AG04450 (cell line): ENCODE measurements around the gene GOLGA6L7. TPM values are rescaled to one million over a fixed set of nuclear protein-coding genes. Genes with fewer than 3 reads are reported as not detected.
"Not testable (repeated sequence)": the region's sequence is repeated elsewhere in the genome, so short reads cannot be mapped to it uniquely, and the experiment has no call there.

Source experiments
- CTCF ChIA-PET: fragments of 300-600, 350-600 bp; formaldehyde crosslinking; extraction: SDS; loops from one replicate; lab custom pipeline; 2022; ENCODE audit warnings: antibody characterized with exemption, inconsistent platforms; lab: Charles Lee
- POLR2A ChIA-PET: fragments of 350-600 bp; formaldehyde crosslinking; extraction: SDS; loops from one replicate; lab custom pipeline; 2021; ENCODE audit warnings: antibody characterized with exemption, inconsistent platforms; lab: Yijun Ruan, JAX
- DNase-seq: peaks from one replicate; pipeline ENCODE4 v3.0.0-alpha.2; 2011; ENCODE audit warnings: low read depth, low spot score
- H3K27ac ChIP-seq: one replicate; pipeline ENCODE4 v1.5.1; 2012; ENCODE audit warnings: low read depth, low read length, control low read depth
- H3K27me3 ChIP-seq: one replicate; pipeline ENCODE4 v1.6.0; 2012; ENCODE audit warnings: low read length; ENCODE audit not compliant: control insufficient read depth, insufficient read depth
- H3K4me3 ChIP-seq: 2 replicates; pipeline ENCODE4 v1.5.1; 2011; ENCODE audit warnings: mild to moderate bottlenecking, low read depth, low read length, control low read depth
- H3K9me3 ChIP-seq: 2 replicates; pipeline ENCODE4 v1.5.1; 2012; ENCODE audit warnings: low read length; ENCODE audit not compliant: control insufficient read depth, insufficient read depth
- polyA plus RNA-seq: library from polyadenylated mRNA; depleted of rRNA; stranded (reverse); fragments of >200 nt; gene quantifications from 2 replicates; pipeline ENCODE4 v1.2.3, GENCODE V29; 2011; rRNA removed

The GOLGA6L7 gene
- polyA plus RNA-seq, 1 experiment: not detected

GRCh38 chr15:28814059-28814458 lies 34.4 kb downstream of the GOLGA6L7 start:
- H3K27ac ChIP-seq, DNase-seq, H3K9me3 ChIP-seq, H3K4me3 ChIP-seq, POLR2A ChIA-PET, H3K27me3 ChIP-seq, CTCF ChIA-PET: not testable (repeated sequence)

DNA sequence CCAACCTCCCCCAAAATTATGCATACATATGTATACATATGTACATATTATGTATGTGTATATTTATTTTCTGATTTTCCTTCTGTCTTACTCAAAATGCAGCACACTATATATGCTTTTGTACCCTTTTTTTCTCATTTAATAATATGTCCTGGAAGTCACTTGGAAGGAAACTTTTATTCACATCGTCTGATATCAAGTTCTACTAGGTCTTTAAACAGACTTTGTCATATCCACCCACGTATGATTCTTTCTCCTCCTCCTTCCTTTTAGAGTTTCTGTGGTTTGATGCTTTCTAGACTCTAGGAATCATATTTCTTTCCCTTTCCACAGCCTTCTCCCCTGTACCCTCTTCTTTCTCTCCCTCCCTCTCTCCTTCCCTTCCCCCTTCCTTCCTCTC lies 35.1 kb downstream of the GOLGA6L7 start:
- H3K27me3 ChIP-seq, POLR2A ChIA-PET, H3K9me3 ChIP-seq, H3K27ac ChIP-seq, DNase-seq, H3K4me3 ChIP-seq, CTCF ChIA-PET: not testable (repeated sequence)

DNA sequence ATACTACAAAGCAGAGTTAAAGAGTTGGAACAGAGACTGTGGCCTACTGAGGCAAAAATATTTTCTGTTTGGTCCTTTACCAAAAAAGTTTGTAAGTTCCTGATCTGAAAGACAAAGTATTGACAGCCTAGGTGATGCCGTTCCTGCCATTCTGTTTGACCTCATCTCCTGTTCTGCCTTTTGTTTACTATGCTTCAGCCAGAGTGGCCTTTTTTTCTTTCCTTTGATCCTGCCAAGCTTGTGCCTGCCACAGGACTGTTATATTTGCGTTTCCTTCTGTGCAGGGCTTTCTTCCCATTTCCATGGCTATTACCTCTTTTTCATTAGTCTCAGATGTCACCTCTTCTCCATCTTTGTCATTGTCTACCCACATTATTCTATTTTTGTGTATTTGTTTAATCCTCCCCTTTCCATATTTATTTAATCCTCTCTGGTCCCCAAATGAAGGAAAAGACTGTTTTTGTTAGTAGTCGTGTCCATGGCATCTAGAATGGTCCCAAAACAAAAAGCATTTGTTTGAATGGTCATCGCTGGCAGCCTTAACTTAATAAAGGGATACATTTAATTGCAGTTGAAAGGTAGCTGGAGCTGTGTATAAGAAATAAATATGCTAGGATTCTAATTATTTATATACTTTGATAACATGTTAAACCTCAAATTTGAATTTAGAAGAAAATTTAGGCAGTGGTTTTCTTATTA lies 36.4 kb downstream of the GOLGA6L7 start:
- CTCF ChIA-PET, H3K9me3 ChIP-seq, DNase-seq, POLR2A ChIA-PET, H3K27me3 ChIP-seq, H3K4me3 ChIP-seq, H3K27ac ChIP-seq: not testable (repeated sequence)

GRCh38 chr15:28810444-28810843 lies 38.0 kb downstream of the GOLGA6L7 start:
- POLR2A ChIA-PET, H3K4me3 ChIP-seq, H3K27me3 ChIP-seq, DNase-seq, H3K27ac ChIP-seq, H3K9me3 ChIP-seq, CTCF ChIA-PET: not testable (repeated sequence)

- H3K4me3 ChIP-seq, H3K9me3 ChIP-seq, H3K27me3 ChIP-seq, CTCF ChIA-PET, POLR2A ChIA-PET, H3K27ac ChIP-seq, DNase-seq: not testable (repeated sequence)
Measured at GRCh38 chr15:28808136-28808535, 40.3 kb downstream of the GOLGA6L7 start.

GRCh38 chr15:28800366-28800765 lies 48.1 kb downstream of the GOLGA6L7 start:
- H3K27me3 ChIP-seq, CTCF ChIA-PET, H3K4me3 ChIP-seq, H3K9me3 ChIP-seq, DNase-seq, POLR2A ChIA-PET, H3K27ac ChIP-seq: not testable (repeated sequence)

- H3K4me3 ChIP-seq, H3K27me3 ChIP-seq, DNase-seq, POLR2A ChIA-PET, H3K27ac ChIP-seq, H3K9me3 ChIP-seq, CTCF ChIA-PET: not testable (repeated sequence)
Measured at GRCh38 chr15:28798234-28798633, 50.2 kb downstream of the GOLGA6L7 start.

DNA sequence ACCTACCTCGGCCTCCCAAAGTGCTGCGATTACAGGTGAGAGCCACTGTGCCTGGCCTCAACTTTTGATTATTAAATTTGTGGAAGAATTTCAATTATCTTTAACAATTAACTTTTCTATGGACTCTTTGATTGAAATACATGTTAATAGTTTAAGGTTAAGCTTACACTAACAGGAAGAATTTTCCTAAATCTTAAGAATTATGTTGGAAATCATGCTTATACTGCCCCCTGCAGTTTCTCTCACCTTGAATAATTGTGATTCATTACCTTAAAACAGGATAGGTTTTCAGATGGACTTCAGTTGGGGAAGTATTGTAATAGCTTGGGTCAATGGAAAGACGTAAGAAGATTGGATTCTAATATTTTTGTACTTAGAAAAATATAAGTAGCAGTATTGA lies 54.2 kb downstream of the GOLGA6L7 start:
- H3K4me3 ChIP-seq, POLR2A ChIA-PET, H3K27ac ChIP-seq, H3K27me3 ChIP-seq, H3K9me3 ChIP-seq, DNase-seq, CTCF ChIA-PET: not testable (repeated sequence)

Other genes with a start within 250 kb of the GOLGA6L7 start
- gene GOLGA8M, start 136.2 kb downstream of the GOLGA6L7 start, polyA plus RNA-seq: 0.22 TPM in 1 of 2 replicates, not detected in the other
- gene APBA2, start 37.3 kb upstream of the GOLGA6L7 start, polyA plus RNA-seq: 18.9 and 27.9 TPM in 2 replicates